ENCODE data around the gene NAXD.
"Not testable (repeated sequence)": the region's sequence is repeated elsewhere in the genome, so short reads cannot be mapped to it uniquely, and the experiment has no call there.

Gene NAXD

DNA sequence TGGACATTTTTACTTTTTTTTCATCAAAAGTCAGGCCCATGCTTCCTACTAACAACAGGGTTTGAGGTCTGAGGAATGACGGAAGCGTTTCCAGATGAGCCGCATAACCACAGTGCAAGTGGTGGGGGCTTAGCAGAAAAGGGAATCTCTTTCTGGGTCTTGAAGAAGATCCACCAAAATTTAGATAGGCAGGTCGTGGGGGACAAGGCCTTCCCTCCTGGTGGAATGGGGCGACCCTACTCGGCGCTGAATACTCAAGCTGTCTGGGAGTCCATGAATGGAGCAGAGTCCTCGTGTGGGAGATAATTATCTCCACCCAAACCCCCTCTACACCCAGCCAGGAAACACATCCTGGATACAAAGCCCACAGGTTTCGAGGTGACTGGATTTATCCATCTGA lies 53.7 kb downstream of the NAXD start:
- DNase-seq: no peak

DNA sequence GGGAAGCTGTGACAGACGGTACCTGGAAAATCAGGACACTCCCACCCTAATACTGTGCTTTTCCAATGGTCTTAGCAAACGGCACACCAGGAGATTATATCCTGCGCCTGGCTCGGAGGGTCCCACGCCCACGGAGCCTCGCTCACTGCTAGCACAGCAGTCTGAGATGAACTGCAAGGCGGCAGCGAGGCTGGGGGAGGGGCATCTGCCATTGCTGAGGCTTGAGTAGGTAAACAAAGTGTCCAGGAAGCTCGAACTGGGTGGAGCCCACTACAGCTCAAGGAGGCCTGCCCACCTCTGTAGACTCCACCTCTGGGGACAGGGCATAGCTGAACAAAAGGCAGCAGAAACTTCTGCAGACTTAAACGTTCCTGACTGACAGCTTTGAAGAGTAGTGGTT lies 54.5 kb downstream of the NAXD start:
- DNase-seq: not testable (repeated sequence)

DNA sequence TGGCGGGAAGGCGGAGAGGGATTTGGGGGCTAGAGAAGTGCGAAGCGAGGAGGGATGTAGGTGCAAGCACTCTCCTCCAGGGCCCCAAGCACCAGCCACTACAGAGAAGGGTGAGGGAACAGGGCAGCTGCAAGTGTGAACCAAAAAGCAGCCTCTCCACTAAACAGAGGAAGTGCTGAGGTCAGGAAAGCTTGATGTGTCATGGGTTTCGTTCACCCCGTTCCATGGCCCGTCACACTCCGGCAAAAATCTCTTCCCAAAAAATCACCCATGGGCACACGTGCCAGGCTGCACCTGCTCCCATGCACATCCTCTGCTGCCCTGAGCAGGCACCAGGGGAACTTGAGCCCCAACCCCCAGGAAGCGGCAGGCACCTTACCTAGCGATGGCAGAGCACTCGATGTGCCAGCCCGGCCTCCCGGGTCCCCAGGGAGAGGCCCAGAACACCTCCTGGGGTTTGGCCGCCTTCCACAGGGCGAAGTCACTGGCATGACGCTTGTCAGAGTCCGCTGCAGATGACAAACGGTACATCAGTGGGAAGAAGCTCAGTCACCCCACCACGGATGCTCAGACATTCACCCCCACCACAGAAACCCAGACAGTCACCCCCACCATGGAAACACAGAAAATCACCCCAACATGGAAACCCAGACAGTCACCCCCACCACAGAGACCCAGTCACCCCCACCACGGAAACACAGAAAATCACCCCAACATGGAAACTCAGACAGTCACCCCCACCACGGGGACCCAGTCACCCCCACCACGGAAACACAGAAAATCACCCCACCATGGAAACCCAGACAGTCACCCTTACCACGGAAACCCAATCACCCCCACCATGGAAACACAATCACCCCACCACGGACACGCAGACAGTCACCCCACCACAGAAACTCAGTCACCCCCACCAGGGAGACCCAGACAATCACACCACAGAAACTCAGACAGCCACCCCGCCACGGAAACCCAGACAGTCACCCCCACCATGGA lies 61.5 kb downstream of the NAXD start:
- no peak for DNase-seq

DNA sequence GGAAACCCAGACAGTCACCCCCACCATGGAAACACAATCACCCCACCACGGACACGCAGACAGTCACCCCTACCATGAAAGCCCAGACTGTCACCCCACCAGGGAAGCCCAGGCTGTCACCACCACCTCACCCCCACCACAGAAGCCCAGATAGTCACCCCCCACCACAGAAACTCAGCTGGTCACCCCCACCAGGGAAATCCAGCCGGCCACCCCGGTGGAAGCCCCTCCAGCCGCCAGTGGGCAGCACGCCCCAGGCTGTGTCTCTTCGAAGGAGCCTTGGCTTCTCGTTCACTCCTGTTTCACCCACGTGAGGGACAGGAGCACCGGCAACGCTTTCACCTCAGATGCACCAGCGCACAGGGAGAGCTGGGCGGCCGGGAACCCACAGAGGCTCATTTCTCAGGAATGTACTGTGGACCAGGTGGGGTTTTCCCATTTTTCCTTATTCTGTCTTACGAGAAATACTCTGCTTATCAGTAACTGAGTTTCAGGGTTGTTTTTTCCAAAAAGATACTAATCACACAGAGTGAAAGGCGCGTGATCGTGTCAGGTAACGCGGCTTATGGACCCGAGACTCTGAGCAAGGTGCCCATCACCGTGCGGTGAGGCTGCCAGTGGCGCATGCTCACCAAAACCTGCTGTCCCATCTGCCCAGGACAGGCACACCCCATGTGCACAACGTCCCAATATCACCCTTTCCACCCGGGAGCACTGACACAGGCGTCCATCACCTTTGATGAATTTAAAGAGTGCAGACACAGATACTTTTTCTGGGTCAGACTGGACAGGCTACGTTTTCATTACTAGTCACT lies 62.6 kb downstream of the NAXD start:
- no peak for DNase-seq

DNA sequence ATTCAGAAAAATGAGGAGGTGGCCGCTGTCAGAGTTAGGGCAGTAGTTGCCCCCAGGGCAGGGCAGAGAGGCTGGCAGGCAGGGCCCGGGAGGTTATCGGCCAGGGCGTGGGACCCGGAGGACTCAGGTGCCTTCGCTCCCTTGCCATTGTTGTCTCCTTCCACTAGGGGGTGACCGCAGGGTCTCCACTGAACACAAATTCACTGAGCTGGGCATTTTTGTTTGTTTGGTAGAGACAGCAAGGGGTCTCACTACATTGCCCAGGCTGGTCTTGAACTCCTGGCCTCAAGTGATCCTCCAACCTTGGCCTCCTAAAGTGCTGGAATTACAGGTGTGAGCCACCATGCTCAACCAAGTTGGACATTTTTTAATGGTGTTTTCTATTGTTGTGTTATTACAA lies 65.5 kb downstream of the NAXD start:
- no peak for DNase-seq

DNA sequence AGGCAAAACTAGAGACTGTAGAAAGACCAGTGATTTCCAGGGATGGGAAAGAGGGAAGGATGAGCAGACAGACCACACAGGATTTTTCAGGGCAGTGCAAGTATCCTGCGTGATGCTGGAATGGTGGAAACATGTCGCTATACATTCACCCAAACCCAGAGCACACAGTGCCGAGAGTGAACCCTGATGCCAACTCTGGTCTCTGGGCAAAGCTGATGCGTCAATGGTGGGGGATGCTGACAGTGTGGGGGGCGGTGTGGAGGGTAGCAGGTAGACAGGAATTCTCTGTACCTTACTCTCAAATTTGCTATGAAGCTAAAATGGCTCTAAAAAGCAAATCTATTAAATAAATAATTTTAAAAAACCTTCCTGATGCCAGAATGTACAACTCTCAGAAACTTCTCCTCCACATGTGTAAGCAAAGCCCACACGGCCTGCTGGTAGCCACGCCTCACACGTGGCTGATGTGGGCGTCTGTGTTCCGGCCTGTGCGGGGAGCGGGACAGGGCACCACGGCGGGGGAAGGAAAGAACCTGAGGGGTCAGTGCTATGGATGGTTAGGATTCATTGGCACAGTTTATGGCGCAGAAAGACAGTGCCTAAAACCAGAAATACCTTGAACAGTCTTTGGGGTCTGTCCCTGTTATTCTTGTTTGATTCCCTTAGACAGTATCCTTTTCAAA lies 66.7 kb downstream of the NAXD start:
- no peak for DNase-seq

DNA sequence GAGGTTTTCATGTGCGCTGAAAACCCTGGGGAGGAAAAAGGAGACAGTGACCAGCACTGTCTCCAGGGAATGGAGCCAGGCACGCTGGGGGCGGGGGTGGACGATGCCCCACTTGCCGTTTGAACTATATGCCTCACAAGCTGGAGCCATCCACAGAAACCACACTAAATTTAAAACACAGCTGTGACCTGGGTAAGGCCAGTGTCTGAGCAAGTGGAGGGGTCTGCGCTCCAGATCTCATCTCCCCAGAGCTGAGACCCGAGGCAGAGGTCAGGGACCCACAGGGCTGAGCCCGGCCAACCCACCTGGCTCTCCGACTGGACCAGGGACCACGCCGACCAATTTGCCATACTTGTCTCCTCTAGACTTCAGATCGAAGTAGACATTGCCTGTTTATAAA lies 67.4 kb downstream of the NAXD start:
- DNase-seq: no peak

DNA sequence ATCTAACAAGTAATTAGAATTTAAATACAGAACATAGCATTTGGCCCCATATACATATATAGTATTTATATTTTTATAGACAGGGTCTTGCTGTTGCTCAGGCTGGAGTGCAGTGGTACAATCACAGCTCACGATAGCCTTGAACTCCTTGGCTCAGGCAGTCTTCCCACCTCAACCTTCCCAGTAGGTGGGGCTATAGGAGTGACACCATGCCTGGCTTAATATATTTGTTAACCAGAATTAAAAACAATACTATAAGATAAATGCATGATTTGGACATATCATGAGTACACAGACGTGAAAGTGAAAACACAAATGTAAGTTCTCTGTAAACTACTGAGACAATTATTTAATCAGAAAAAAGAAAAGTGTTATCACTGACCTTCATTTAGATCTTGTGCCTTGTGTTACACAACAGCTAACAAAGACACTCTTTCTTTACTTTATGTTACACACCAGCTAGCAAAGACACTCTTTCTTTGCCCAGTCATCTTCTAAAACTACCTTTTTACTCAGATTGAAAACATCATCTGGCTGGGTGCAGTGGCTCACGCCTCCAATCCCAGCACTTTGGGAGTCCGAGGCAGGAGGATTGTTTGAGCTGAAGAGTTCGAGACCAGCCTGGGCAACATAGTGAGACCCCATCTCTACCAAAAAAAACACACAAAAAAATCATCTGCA lies 68.0 kb downstream of the NAXD start:
- DNase-seq: no peak

DNA sequence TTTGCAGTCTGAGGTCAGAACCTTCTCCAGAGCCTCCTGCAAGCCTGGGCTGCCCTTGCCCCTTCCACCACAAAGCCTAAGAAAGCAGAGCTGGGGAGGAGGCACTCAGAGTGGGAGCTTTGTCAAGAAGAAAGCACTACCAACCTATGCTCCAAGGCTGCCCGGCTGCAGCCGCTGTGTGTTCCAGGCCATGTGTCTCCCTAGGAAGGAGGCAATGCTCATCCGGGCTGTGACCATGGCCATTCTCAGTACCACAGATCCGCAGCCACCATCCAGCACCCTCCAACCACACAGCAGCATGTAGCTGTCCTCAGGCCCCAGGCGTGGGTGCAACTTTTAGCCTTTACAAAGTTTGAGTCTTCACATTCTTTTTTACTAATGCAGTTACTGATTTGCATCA lies 68.6 kb downstream of the NAXD start:
- DNase-seq: no peak

DNA sequence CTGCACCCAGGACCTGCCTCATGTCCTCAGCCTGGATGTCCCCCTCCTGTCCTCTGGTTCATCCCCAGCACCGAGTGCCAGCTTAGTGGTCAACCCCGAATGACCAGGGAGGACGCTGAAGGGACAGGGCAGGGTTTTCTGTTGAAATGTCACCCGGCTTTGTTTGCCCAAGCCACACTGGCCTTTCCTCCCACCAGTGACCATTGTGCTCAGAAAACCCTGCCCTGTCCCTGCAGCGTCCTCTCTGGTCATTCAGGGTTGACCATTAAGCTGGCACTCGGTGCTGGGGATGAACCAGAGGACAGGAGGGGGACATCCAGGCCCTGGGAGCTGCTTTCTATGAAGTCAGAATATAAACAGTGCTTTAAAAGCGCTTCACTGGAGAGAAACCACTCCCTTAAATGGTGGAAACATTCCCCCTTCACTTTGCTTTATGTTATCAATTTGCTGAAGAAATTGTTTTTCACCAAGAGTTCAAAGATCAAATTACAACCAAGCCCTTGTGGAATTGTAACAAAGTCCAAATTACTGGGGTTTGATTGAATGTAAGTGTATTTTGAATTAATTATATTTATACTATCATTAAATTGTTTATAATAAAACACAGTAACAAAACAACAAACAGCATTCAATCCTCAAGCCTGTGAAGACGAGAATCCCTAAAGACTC lies 69.2 kb downstream of the NAXD start:
- DNase-seq: no peak

DNA sequence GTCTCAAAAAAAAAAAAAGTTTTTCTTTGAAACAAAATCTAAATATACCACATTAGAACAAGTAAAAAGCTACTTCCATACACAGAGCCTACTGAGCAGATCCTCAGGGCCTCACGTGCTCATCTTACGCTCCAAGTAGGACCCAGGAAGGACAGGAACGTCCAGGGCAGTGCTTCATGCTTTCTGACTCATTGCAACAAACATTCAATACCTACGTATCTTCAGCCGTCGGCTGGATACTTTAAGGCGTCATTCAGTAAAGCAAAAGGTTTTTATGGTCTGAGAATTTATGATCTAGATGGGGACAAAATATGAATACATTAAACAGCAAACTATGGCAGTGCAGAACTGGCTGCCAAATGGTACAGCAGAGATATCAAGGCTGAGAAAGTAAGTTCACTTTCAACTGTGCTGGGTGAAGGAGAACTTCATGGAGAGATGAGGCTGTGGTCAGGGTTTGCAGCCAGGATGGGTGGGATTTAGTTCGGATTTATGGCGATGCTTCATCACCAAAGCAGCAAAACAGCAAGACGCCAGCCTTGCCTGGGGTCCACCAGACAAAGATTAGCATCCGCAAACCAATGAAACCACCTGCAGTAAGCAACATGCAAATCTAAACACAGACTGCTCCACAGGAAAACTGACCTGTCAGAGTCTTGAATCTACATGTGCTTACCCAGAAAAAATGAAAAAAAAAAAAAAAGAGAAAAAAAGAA lies 70.1 kb downstream of the NAXD start:
- DNase-seq: no peak

DNA sequence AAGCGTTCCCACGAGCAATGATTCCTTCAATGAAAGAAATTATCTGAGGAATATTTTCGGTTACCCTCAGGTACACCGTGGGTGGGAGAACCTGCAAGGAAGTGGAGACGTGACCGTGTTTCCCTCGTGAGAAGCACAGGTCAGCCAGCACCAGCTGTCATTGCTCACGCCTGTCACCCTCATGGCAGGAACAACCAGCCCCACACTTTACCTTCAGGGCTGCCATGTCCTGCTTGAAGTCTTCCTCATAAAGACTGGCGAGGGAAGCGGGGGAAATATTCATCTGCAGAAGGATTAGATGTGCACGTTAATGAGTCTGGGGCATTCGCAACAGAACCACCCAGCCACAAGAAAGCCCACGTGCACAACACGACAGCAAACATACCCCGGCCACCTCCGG lies 72.4 kb downstream of the NAXD start:
- DNase-seq: no peak

DNA sequence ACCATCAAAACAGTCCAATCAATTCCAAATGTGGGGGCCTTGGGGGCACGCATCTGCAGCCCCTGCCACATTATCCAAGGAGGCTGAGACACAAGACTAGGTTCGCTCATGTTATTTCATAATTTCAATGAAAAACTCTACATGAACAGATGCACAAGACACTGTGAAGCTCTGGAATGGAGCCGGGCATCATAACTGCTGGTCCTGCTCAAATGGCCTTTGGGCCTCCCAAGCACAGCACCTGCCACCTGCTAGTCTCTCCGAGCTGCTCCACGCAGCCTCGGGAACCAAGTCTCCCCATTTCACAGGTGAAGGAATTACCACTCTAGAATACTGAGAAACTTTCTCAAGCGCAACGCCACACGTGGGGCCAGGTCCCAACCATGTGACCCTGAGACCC lies 73.7 kb downstream of the NAXD start:
- no peak for DNase-seq

Measured in eye (tissue), 1 donor.